Measurements from ENCODE around the gene SCAF1. TPM values are rescaled to one million over a fixed set of nuclear protein-coding genes. Genes with fewer than 3 reads are reported as not detected.
A peak's percentile ranks its signal among the peaks of the same experiment; 100 is the strongest.

SCAF1 gene
- polyA plus RNA-seq, 2 of the 4 experiments (the other 2 are of a cell fraction), result 4.0 to 47.9 TPM

DNA sequence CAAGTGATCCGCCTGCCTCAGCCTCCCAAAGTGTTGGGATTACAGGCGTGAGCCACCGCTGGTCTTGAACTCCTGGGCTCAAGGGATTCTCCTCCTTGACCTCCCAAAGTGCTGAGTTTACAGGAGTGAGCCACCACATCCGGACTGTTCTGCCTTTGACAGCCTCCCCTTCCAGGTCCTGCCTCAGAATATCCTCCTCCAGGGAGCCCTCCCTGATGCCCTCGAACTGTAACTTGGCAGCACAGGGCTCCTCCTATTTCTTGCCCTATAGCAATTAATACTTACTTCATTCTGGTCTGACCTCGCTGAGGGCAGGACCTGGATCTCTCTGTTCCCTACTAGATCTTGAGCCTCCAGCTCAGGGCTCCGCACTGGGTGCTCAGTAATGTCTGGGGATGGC, 54.9 kb downstream of the SCAF1 start:
- FAIRE-seq, result no peak
- ChIA-PET CTCF (interaction anchor here (0.6 to 4.9 kb wide), 5 partner anchors 11 to 439 kb away, joined by 3 to 42 read pairs (median 4); partner anchors contain the start of gene PRMT1), POLR2A (interaction anchor here (0.6 kb wide), 1 partner anchor 331 kb away, joined by 5 read pairs; no protein-coding TSS in a partner anchor)
- no peak overlapping the region for H3K4me3 ChIP-seq
- no peak for DNase-seq (ENCODE audit: low read depth in 1 of 2, low spot score in 1 of 2)
- no peaks in the 10 kb centered on the region for H3K9me3 ChIP-seq
- no peak for ATAC-seq
- WGBS (ENCODE audit: missing lambda C conversion rate), result 74% methylated on average over 7 of the region's 7 CpGs
- TF ChIP-seq RARB (CRISPR knock-in tag; IDR thresholded peaks at IDR 0.05) (no peak), ZFP36 (IDR thresholded peaks at IDR 0.05; ENCODE audit: borderline replicate concordance, partially characterized antibody) (peak; percentile 82)
- no peak overlapping the region for H3K27ac ChIP-seq
- H3K4me2 ChIP-seq, result no peak overlapping the region
- peaks cover 6% of the 10 kb centered on the region; the same call in 1 of the 3 replicates for H3K4me1 ChIP-seq

DNA sequence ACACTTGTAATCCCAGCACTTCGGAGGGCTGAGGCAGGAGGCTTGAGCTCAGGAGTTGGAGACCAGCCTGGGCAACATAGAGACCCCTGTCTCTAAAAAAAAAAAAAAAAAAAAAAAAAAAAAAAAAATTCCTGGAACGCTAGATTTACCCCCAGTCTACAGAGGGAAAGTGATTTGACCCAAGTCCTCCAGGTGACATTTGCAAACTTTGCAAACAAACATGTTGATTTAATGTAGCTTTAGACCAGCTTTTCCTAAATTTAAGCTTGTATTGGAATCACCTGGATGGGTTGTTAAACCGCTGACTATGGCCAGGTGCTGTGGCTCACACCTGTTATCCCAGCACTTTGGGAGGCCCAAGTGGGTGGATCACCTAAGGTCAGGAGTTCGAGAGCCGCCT, 57.4 kb downstream of the SCAF1 start:
- TF ChIP-seq JUN (IDR thresholded peaks at IDR 0.05) (no peak), POLR2A (IDR thresholded peaks at IDR 0.05; ENCODE audit: low read length) (no peak), FOSL2 (IDR thresholded peaks at IDR 0.05) (no peak), FOSL2 (CRISPR knock-in tag; IDR thresholded peaks at IDR 0.05) (no peak), PHF8 (IDR thresholded peaks at IDR 0.05; ENCODE audit: borderline replicate concordance, low read depth) (no peak), FOSB (CRISPR knock-in tag; IDR thresholded peaks at IDR 0.05) (no peak)
- TF ChIP-seq, protein P1, sequence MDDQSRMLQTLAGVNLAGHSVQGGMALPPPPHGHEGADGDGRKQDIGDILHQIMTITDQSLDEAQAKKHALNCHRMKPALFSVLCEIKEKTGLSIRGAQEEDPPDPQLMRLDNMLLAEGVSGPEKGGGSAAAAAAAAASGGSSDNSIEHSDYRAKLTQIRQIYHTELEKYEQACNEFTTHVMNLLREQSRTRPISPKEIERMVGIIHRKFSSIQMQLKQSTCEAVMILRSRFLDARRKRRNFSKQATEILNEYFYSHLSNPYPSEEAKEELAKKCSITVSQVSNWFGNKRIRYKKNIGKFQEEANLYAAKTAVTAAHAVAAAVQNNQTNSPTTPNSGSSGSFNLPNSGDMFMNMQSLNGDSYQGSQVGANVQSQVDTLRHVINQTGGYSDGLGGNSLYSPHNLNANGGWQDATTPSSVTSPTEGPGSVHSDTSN (IDR thresholded peaks at IDR 0.05), result no peak
- TF ChIP-seq, protein P2, sequence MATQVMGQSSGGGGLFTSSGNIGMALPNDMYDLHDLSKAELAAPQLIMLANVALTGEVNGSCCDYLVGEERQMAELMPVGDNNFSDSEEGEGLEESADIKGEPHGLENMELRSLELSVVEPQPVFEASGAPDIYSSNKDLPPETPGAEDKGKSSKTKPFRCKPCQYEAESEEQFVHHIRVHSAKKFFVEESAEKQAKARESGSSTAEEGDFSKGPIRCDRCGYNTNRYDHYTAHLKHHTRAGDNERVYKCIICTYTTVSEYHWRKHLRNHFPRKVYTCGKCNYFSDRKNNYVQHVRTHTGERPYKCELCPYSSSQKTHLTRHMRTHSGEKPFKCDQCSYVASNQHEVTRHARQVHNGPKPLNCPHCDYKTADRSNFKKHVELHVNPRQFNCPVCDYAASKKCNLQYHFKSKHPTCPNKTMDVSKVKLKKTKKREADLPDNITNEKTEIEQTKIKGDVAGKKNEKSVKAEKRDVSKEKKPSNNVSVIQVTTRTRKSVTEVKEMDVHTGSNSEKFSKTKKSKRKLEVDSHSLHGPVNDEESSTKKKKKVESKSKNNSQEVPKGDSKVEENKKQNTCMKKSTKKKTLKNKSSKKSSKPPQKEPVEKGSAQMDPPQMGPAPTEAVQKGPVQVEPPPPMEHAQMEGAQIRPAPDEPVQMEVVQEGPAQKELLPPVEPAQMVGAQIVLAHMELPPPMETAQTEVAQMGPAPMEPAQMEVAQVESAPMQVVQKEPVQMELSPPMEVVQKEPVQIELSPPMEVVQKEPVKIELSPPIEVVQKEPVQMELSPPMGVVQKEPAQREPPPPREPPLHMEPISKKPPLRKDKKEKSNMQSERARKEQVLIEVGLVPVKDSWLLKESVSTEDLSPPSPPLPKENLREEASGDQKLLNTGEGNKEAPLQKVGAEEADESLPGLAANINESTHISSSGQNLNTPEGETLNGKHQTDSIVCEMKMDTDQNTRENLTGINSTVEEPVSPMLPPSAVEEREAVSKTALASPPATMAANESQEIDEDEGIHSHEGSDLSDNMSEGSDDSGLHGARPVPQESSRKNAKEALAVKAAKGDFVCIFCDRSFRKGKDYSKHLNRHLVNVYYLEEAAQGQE (IDR thresholded peaks at IDR 0.05), result no peak
- CTCF ChIA-PET, result interaction anchor here (0.6 to 4.9 kb wide), 12 partner anchors 9 to 142 kb away, joined by 3 to 42 read pairs (median 4); partner anchors contain the start of gene PRMT1
- ATAC-seq, result no peak
- WGBS (ENCODE audit: missing lambda C conversion rate), result 80% methylated on average over 5 of the region's 5 CpGs
- no peak overlapping the region for H3K4me3 ChIP-seq
- no peak for FAIRE-seq
- H3K27ac ChIP-seq, result no peak overlapping the region
- POLR2A ChIA-PET, result no interaction called here
- peaks cover 6% of the 10 kb centered on the region; the same call in 1 of the 3 replicates for H3K4me1 ChIP-seq
- no peak for DNase-seq (ENCODE audit: low read depth in 1 of 2, low spot score in 1 of 2)
- no peak overlapping the region for H3K4me2 ChIP-seq
- H3K9me3 ChIP-seq, result no peaks in the 10 kb centered on the region

DNA sequence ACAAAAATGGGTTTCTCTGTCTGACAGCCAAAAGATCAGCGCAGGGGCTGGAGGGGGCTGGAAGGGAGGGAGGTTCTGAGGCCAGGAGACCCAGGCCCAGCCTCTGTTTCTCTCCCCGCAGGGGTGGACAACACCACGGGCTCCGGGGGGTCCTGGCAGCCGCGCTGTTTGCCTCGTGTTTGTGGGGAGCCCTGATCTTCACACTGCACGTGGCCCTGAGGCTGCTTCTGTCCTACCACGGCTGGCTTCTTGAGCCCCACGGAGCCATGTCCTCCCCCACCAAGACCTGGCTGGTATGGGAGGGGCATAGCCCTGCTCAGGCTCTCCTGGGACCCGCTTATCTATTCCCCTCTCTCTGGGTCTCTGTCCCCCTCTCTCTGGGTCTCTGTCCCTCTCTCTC, 58.6 kb downstream of the SCAF1 start:
- POLR2A ChIA-PET, result interaction anchor here (0.7 kb wide), 1 partner anchor 205 kb away, joined by 3 read pairs; no protein-coding TSS in a partner anchor

More for the DNA sequence above, 58.6 kb downstream of the SCAF1 start:
- ATAC-seq (peak; percentile 48 to 62; a peak in 4 of 6 replicates), DNase-seq (ENCODE audit: low read depth in 1 of 2, low spot score in 1 of 2) (no peak), FAIRE-seq (no peak)
- Histone ChIP-seq H3K4me1 (peaks cover 6% of the 10 kb centered on the region; the same call in 1 of the 3 replicates), H3K27ac (no peak overlapping the region), H3K9me3 (no peaks in the 10 kb centered on the region), H3K4me3 (no peak overlapping the region), H3K4me2 (peak overlapping the region; percentile 91; the same call in 1 of the 3 replicates)
- WGBS (ENCODE audit: missing lambda C conversion rate), result 54% methylated on average over 11 of the region's 11 CpGs
- TF ChIP-seq, protein P3, sequence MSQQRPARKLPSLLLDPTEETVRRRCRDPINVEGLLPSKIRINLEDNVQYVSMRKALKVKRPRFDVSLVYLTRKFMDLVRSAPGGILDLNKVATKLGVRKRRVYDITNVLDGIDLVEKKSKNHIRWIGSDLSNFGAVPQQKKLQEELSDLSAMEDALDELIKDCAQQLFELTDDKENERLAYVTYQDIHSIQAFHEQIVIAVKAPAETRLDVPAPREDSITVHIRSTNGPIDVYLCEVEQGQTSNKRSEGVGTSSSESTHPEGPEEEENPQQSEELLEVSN (IDR thresholded peaks at IDR 0.05; ENCODE audit: borderline replicate concordance, low read depth), result no peak
- TF ChIP-seq CBX8 (IDR thresholded peaks at IDR 0.05) (no peak), FOSL2 (IDR thresholded peaks at IDR 0.05) (no peak), FOSL2 (CRISPR knock-in tag; IDR thresholded peaks at IDR 0.05) (no peak), KDM1A (IDR thresholded peaks at IDR 0.05; ENCODE audit: low read depth) (no peak), MAZ (IDR thresholded peaks at IDR 0.05; ENCODE audit: borderline replicate concordance, low read depth, low read length) (no peak), CHD4 (IDR thresholded peaks at IDR 0.05; ENCODE audit: borderline replicate concordance) (no peak), CBX2 (IDR thresholded peaks at IDR 0.05; ENCODE audit: borderline replicate concordance, low read depth) (no peak), TP53 (CRISPR knock-in tag; IDR thresholded peaks at IDR 0.05) (no peak), SMC3 (IDR thresholded peaks at IDR 0.05) (no peak), HOXB13 (CRISPR knock-in tag; IDR thresholded peaks at IDR 0.05; ENCODE audit: low read depth) (no peak)
- TF ChIP-seq, protein P4, sequence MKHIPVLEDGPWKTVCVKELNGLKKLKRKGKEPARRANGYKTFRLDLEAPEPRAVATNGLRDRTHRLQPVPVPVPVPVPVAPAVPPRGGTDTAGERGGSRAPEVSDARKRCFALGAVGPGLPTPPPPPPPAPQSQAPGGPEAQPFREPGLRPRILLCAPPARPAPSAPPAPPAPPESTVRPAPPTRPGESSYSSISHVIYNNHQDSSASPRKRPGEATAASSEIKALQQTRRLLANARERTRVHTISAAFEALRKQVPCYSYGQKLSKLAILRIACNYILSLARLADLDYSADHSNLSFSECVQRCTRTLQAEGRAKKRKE (CRISPR knock-in tag; IDR thresholded peaks at IDR 0.05; ENCODE audit: low read depth), result no peak
- CTCF ChIA-PET, result interaction anchor here (1.0 to 4.9 kb wide), 7 partner anchors 10 to 60 kb away, joined by 3 to 42 read pairs (median 4); no protein-coding TSS in a partner anchor
